GM21381 (cell line): ENCODE data around the gene LRRC18.

ENCODE experiments used
- ATAC-seq: cut with Tn5 transposase; IDR thresholded peaks from one replicate; pipeline ENCODE4 v1.9.1; 2021; ENCODE audit warnings: mild to moderate bottlenecking, moderate library complexity; ENCODE audit not compliant: unreplicated experiment

LRRC18 gene

DNA sequence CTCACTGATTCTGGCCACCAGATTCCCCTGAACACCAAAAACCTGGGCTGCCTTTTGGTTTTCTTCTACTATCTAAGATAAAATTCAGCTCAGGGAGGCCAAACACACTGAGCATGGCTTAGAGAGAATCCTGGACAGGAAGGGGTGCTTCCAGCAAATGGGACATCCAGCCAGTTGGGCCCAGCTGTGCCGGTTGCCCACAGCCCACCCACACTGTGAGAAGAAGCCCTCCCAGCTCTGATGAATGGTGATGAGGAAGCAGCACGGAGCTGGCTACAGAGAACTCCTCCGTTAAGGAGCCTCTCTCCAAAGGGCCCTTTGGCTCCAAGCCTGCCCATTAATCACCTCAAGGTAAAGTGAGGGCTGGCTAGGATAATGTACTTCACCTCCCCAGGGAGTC, 15.9 kb downstream of the LRRC18 start:
- no peak for ATAC-seq

DNA sequence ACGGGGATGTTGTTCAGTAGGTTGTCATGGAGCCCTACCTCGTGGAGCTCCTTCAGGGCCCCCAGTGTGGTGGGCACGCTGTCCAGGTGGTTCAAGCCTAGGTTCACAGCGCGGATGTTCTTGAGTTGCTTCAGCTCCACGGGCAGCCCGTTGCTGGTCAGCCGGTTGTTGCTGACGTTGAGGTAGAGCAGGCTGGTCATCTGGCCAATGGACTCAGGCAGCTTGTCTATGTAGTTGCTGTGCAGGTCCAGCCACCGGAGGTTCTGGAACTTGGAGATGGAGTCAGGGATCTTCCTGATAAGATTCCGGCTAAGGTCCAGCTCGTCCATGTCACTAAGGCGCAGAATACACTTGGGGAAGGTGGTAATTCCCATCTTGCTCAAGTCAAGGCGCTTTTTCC, 26.0 kb downstream of the LRRC18 start:
- no peak for ATAC-seq

DNA sequence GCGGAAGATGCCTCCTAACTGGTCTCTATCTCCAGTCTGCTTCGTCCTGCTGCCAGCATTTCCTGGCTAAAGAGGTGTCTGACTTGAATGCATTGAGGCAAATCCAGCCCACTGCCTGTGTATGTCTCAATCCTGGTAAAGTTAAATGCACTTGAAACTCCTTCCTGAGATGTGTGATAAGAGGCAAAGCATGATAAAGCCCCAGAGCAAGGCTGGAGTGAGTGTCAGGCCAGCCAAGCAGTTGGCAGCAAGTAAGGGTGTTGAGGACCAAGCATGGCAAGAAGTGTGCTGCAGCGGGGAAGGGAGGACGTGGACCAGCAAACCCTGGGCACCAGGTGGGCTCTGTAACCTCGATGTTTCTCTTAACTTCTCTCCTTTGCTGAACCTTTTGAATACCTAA, 29.1 kb downstream of the LRRC18 start:
- no peak for ATAC-seq

DNA sequence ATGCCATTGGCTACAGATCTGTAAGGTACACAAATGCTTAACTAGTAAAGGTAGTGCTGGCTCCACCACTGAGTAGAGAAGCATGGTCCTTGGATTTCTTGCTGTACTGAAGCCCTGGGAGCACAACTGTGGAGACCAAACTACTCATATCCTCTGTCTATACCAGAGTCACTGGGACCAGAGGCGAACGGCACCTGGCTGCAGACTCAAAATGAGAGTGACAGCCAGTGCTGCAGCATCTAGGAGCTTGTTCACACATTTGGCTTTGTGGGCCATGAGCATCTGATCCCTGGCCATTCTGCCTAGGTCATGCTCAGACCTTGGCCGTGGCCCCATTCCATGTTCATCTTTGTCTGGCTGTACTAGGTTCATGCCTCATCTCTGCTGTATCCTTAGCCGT, 31.9 kb downstream of the LRRC18 start:
- ATAC-seq, result peak; percentile 80

DNA sequence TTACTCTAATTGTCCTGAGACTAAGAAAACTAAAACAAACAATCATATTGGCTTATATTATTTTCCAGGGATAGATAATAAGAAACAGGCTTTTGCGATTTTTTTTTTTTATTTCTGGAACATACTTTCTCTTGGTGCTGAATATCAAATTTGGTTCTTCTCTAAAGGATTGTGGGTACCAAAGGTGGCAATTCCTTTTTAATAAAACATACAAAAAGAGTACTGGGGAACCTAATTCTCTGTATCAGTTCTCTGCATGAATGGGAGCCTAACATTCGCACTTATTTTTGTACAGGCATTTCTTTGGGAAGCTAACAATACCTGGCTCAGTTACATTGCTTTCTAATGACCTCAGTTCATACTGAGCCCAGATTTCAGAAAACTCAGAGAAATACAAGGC, 32.8 kb downstream of the LRRC18 start:
- no peak for ATAC-seq

DNA sequence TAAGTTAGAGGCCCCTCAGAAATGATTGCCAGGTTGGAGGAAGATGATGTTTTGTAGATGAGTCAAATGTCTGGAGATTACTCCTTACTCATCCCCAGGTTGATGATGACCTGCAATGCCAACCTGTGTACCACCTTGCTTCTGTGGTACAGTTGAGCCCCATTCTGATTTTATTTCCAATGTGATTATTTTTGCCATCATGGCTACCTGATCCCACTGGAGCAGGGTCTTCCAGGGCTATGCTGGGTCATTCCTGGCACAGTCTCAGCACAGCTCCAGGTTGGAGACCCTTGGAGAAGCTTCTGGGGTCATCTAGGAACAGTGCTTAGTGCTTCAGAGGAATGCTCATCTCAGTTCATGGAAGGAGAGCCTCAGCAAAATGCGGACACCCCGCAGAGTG, 34.3 kb downstream of the LRRC18 start:
- no peak for ATAC-seq

DNA sequence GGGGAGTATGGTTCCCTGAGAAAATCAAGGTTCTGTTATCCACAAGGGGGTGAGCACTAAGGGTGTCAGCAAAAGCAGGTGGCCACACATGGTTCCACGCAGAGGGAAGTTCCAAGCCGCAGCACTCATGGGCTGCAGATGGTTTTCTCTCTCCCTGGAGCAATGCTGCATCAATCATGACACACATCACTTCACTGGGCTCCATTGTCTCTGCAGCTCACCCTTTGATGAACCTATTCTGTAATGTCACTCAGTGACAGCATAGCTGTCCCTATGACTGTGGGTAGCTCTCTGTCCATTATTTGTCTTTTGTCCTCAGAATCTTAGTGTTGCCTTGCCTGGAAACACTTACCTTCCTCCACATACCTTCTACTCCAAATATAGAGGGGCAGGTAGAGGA, 34.8 kb downstream of the LRRC18 start:
- no peak for ATAC-seq

DNA sequence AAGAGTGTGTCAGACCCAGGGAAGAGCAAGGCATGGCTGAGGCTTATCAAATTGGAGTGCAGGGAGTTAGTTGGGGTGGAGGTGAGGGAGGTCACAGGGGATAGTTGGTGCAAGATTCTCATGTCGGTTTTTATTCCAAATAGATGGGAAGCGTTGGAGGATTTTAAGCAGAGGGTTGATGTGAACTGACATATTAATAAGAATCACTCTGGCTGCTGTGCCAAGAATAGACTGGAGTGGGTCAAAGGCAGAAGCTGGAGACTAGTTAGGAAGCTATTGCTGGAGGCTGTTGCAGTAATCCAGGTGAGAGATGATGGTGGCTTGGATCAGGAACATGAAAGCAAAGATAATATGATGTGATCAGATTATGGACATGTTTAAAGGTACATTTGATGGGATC, 36.5 kb downstream of the LRRC18 start:
- no peak for ATAC-seq

DNA sequence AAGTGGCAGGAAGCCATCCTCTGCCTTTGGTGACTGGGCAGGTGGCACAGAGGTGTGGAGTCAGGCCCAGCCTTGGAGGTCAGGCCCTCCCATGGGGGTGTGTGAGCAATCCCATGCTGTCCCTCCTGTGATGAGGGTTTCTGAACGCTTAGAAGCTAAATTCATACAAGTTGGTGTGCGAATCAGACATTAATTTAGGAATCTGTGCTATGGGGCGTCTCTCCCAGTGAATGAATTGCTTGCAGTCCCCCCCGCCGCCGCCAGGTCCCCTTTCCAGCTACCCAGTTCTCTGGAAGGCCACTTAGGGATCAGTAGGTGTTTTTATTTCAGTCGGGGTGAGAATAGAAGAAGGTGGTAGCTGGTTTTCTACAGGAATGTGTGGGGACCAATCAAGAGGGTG, 37.5 kb downstream of the LRRC18 start:
- ATAC-seq, result no peak

DNA sequence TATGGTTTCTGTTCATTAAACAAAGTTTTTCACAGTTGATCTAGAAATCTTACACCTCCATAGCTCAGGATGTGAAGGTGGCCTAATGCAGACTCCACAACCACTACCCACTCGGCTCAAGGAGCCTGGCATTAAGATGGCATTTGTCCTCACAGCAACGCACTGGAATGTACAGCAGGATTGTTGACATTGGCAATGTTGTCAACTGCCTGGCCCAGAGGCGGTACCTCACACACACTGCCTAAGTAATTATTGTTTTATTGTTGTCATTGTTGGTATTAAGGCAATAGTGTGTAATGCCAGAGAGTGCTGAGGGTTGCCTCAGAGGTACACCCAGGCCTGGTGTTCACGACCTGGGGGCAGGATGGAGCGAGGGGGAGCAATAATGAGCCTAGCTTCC, 38.3 kb downstream of the LRRC18 start:
- ATAC-seq, result no peak

DNA sequence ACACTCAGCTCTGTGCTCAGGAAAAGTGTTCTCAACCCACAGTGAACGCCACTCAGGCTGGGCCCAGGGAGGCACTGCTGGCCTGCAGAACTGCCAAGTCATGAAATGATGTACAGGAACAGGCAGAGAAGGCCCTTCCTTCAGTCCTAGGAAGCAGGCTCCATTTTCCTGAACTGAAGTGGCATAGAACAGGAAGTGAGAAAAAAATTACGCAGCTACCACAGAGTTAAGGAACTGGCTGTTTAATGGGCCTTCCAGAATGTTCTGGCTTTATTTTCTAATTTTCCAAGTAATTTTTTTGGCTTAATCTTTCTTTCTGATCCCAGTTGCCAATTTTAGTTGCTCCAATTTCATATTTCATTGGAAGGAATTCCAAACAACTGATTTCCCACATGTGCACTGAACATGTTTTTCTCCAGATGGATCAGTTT, 39.3 kb downstream of the LRRC18 start:
- ATAC-seq, result no peak

DNA sequence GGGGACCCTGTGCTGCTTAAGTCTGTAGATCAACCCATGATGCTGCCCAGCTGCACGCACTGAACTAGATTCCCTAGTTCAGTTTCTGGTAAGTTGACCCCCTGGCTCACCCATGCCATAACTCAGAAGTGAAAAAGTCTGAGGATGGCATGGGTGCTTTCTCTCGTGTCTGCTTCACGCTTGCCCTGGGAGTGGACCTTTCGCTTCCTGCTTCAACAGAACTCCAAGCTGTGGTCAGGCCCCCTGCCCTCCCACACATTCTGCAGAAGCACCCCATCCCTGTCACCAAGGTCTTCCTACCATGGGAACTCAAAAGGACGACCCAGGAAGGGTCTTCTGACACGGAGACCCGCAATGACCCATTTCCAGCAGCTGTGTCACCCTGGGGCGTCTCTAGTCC, 39.9 kb downstream of the LRRC18 start:
- ATAC-seq, result no peak

DNA sequence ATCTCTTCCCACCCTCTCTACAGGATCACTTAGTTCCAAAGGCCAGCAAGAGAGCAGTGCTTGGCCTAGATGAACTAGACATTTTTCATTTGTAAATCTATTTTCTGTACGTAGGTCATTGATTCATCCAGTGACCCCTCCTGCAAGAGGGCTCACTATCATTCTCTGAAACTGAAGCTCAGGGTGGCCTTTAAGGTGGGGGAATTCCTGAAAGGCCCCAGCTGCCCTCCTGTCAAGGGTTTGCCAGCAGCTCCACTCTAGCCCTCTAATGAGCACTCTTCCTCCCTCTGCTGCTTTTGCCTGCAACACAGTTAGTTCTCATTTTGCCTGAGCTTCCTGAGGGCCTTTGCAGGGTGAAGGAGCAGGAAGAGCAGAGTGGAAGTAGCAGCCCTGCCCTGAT, 41.2 kb downstream of the LRRC18 start:
- no peak for ATAC-seq

DNA sequence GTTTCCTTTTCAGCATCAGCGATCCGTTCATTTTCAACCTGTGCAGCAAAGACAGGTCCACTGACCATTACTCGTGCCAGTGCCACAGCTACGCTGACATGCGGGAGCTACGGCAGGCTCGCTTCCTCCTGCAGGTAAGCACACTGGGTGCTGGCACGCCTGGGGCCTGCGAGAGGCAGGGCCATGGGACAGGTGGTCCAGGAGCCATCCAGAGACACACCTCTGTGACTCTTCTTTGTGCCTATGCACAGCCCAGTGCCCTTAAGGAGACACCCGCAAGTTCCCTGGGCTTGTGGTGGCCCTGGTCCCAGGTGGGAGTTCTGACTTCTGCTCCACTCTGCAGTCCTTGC, 42.2 kb downstream of the LRRC18 start:
- no peak for ATAC-seq

DNA sequence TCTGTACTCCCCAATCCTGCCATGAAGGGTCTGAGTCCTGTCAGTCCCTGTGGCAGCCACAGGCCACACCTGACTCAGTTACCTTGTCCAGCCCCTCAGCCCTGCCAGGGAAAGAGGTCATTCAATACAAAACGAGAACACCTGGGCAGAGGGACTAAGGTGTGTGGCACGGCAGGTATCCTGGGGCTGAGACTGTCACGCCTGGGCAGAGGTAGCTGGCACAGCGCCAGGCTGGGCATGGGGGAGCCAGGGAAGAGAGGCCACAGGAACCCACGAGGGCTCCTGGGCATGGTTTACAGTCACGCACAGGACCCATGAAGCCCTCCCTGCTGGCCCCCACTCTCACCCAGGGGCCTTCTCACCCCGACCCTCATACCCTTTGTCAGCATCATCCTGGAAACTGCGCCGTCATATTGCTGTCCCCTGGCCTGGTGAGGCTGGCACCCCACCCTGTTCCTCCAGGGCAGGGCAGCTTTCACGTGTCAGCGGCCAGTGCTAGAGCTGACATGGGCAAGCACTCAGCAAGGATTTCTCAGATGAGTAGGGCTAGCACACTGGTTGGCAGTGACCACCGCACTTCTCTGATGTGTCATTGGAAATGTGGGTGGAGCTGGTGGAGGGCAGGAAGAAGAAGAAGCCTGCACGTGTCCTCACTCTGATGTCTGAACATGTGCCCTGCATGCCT, 42.7 kb downstream of the LRRC18 start:
- no peak for ATAC-seq

DNA sequence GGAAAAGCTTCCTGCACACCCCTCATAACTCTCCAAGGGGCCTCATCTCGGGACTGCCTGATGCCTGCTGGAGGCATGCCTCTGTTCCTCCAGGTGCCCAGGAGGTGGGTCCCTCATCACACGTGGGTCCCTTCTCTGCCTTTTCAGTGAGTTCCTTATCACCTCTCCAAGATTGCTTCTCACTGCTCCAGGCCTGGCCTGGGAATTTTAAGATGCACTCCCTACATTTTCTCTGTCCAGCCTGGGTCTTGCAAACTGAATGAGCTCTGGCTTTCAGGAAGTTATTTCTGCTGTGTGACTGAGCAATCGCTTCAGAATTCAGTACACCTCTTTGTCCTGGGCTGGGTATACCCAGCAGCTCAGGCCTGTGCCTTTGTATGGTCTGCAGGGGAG, 43.8 kb downstream of the LRRC18 start:
- no peak for ATAC-seq

DNA sequence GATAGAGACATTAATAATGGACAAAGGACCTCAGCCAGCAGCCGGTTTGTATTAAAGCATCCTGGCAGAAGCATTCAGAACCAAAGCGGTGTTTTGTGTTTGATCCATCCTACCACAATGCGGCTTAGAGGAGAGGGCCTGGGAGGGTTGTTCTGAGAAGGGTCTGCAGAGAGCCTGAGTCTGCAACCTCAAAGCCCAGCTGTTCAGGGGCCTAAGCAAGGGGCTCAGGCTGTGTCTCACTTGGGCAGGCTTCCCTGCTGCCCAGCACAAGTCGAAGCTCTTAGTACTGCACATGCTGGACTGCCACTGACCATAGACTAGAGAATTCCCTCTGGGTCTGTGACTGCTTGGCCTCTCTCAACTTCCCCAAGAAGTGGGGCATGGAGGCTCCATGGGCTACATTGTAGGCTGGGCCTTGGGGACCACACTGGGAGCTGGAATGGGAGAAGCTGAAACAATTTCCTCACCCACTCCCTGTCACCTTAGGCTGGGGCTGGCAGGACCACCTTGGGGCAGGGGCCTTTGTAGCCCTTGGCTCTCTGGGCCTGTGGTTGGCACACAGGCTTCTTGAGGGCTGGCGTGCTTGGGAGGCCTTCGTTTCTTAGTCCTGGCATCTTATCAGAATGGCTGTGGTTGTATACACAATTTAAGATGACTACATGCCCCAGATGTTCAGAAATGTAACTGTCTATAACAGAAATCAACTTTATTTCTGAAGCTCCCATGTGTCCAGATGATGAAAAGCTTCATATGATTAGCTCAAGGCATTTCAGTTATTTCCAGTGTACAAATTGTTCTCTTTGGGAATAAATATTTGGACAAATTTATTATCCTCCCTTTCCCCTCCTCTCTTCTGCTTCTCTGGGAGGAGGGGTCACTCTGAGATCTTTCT, 44.5 kb downstream of the LRRC18 start:
- no peak for ATAC-seq

DNA sequence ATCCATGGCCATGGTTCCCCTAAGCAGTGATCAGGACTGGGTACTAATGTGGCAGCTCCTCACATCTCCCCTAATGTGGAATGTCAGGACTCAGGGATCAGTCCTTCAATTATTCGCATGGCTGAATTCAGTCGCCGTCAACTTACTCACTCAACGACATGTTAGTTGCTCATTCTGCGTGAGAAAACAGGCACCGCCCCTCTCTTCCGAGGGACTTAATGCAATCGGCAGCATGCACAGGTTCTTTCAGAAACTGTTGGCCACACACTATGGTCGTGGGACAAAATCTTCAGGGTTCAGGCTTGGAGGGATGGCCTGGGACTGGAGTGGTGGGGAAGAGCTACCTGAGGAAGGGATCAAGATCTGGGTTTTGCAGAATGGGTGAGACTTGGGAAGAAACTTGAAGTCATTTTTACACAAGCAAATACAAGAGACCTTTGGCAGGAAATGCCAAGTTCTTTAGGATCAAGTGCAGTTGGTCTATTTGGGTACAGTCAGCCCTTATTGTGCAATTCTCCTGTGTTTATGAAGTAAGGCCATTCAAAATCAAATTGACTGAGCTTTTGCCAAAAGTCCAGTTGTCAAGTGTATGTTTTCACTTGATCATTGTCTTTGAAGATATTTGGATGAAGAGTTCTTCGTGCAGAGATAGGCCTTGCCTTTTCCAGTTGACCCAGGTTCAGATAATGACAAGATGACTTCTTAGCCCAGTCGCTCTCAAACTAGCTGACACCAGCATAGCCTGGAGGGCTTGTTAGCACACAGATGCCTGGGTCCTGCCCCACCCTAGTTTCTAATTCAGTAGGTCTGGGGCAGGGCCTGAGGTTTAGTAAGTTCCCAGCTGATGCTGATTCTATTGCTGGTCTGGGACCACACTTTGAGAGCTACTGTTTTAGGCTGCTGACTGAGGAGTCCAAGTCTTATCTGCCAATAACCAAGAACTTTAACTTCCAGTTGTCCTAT, 48.5 kb downstream of the LRRC18 start:
- no peak for ATAC-seq

DNA sequence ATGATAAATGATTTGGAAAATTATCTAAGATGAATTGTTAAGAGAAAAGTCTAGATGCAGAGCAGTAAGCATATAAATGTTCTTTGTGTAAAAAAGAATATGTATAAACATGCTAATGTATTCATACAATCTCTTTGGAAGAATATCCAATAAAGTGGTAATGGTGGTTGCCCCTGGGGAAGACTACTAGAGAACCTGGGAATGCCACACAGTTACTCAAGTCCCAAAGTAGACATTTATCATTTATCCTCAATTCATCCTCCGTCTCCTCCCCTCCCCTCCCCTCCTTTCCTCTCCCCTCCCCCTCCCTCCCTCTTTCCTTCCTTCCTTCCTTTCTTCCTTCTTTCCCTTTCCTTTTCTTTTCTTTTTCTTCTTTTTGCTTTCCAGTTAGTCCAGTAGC, 51.7 kb downstream of the LRRC18 start:
- no peak for ATAC-seq

DNA sequence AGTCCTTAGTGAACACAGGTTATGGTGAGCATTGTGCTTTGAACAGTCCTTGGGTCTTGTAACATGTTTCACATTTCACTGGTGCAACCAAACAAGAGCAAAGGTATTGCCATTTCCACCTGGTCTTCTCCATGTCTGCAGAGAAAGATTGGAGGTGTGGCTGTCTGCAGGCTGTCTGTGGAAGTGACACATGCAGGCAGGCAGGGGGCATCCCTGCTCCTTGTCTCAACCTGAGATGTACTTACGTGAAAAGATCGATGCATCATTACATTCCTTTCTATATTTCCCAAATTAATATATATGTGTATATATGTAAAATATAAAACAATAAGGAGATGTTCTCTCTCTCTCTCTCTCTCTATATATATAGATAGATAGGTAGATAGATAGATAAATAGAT, 54.3 kb downstream of the LRRC18 start:
- ATAC-seq, result no peak
